ENCODE results near the gene HDHD2.

- TF ChIP-seq CTCF (IDR thresholded peaks at IDR 0.05; ENCODE audit: insufficient read depth, low read length, poor library complexity, severe bottlenecking) (no peak), EZH2phosphoT487 (conservative IDR thresholded peaks at IDR 0.05; ENCODE audit: low read length) (no peak)
These were observed 4.1 kb downstream of the HDHD2 start for GRCh38 chr18:47146206-47146605.
